CD4-positive, alpha-beta T cell (primary cell): Measurements from ENCODE around the gene SUPT7L. TPM values are rescaled to one million over a fixed set of nuclear protein-coding genes. Genes with fewer than 3 reads are reported as not detected.
A peak's percentile ranks its signal among the peaks of the same experiment; 100 is the strongest.
"Not testable (repeated sequence)": the region's sequence is repeated elsewhere in the genome, so short reads cannot be mapped to it uniquely, and the experiment has no call there.

Source experiments
- ATAC-seq: fragments of 200-7000 bp; cut with Tn5 transposase; one replicate; pipeline ENCODE4 v1.10.0; 2022; ENCODE audit warnings: mild to moderate bottlenecking; ENCODE audit not compliant: poor library complexity
- CTCF ChIA-PET: fragments of 350-600 bp; sonication (Branson Sonifier 250); formaldehyde crosslinking; loops from one replicate; lab custom pipeline; 2021; ENCODE audit warnings: antibody characterized with exemption, inconsistent platforms; lab: Charles Lee
- POLR2A ChIA-PET: fragments of 350-600 bp; sonication (Branson Sonifier 250); formaldehyde crosslinking; loops from one replicate; lab custom pipeline; 2021; ENCODE audit warnings: antibody characterized with exemption, inconsistent platforms; lab: Charles Lee
- DNase-seq, 14 experiments: peaks; one replicate each; pipeline ENCODE4 v3.0.0-alpha.2; 2013 to 2020; ENCODE audit warnings: mixed read lengths in 2 of 14
- H3K27ac ChIP-seq, 2 donors: one replicate each; pipeline versions ENCODE4 v1.5.1 to v1.7.0; 2013; ENCODE audit warnings: low read length in 2 of 2, low read depth in 1 of 2, mild to moderate bottlenecking in 1 of 2
- H3K27me3 ChIP-seq, 2 experiments: 1 replicate in 1 of 2; 2 replicates in 1 of 2; pipeline versions ENCODE4 v1.6.1 to v1.7.0; 2013; ENCODE audit warnings: low read length in 2 of 2, control low read depth in 1 of 2, mild to moderate bottlenecking in 1 of 2, moderate library complexity in 1 of 2; ENCODE audit not compliant: insufficient read depth in 2 of 2, control insufficient read depth in 1 of 2
- H3K36me3 ChIP-seq: one replicate; pipeline ENCODE4 v1.6.1; 2013; ENCODE audit warnings: low read length, control low read depth; ENCODE audit not compliant: insufficient read depth
- H3K4me1 ChIP-seq: one replicate; pipeline ENCODE4 v1.6.1; 2013; ENCODE audit warnings: low read length, control low read depth; ENCODE audit not compliant: insufficient read depth
- H3K4me3 ChIP-seq: one replicate; pipeline ENCODE4 v1.5.1; 2013; ENCODE audit warnings: mild to moderate bottlenecking, low read length, moderate library complexity
- H3K9me3 ChIP-seq, 2 experiments: 1 replicate in 1 of 2; 2 replicates in 1 of 2; pipeline versions ENCODE4 v1.6.1 to v1.7.0; 2013; ENCODE audit warnings: low read length in 2 of 2, mild to moderate bottlenecking in 2 of 2, control low read depth in 1 of 2, moderate library complexity in 1 of 2; ENCODE audit not compliant: control insufficient read depth in 1 of 2, insufficient read depth in 1 of 2
- H3K27ac Mint-ChIP-seq: one replicate; pipeline ENCODE4 v1.8.0; 2020; ENCODE audit warnings: mixed read lengths
- H3K27me3 Mint-ChIP-seq: one replicate; pipeline ENCODE4 v1.8.0; 2021; ENCODE audit warnings: mixed read lengths
- H3K36me3 Mint-ChIP-seq: one replicate; pipeline ENCODE4 v1.8.0; 2021; ENCODE audit warnings: low read depth, mixed read lengths
- H3K4me1 Mint-ChIP-seq: one replicate; pipeline ENCODE4 v1.8.0; 2021; ENCODE audit warnings: low read depth, mixed read lengths
- H3K4me3 Mint-ChIP-seq: one replicate; pipeline ENCODE4 v1.8.0; 2020; ENCODE audit warnings: mild to moderate bottlenecking, mixed read lengths
- H3K9me3 Mint-ChIP-seq: one replicate; pipeline ENCODE4 v1.8.0; 2020; ENCODE audit warnings: mixed read lengths
- intact Hi-C, 2 experiments: fragments of 100-400 bp; cut with DNase I in 1 of 2; cut with micrococcal nuclease in 1 of 2; formaldehyde crosslinking; loops; one replicate each; pipeline versions ENCODE4 v1.15.1 to v1.9.0; 2023 to 2025; cut with DNase I, micrococcal nuclease
- total RNA-seq, 174 experiments: library from RNA in 2 of 174; stranded (reverse) in 2 of 174; gene quantifications; one replicate each; pipeline ENCODE4 v1.2.3 and lab custom pipeline; 2021 to 2026
- TF ChIP-seq, protein P1 (sequence below): fragments of 200-600 bp; IDR thresholded peaks from one replicate; pipeline ENCODE4 v1.8.0; 2022; ENCODE audit warnings: antibody characterized with exemption, mild to moderate bottlenecking

SUPT7L gene
- total RNA-seq, 2 experiments from 2014 or later, result 48.5 to 52.2 TPM

GRCh38 chr2:27628767-27629709 lies 34.4 kb downstream of the SUPT7L start, which contains the start of the genes CCDC121 and GPN1:
CCDC121 (minus strand) TSS chr2:27629012; CDS start chr2:27627799, 1,213 bp downstream.
GPN1 (plus strand) TSS chr2:27629050; CDS start chr2:27629059, 9 bp downstream.
- peak within 1 kb of the TSS; percentile 86 for H3K4me3 ChIP-seq
- POLR2A ChIA-PET, result interaction anchor here (0.6 to 1.9 kb wide), 12 partner anchors 12 to 306 kb away, joined by 3 to 20 read pairs (median 5); partner anchors contain the start of genes BABAM2, GTF3C2, MPV17 and NRBP1
- CTCF ChIA-PET, result interaction anchor here (1.0 to 3.1 kb wide), 4 partner anchors 22 to 200 kb away, joined by 3 to 17 read pairs (median 4); partner anchors contain the start of genes NRBP1, SLC4A1AP and SUPT7L

GRCh38 chr2:27627963-27628766 lies 35.2 kb downstream of the SUPT7L start:
- ATAC-seq, result peak; percentile 17
- intact Hi-C loops, result loop anchor here (2.0 to 10.0 kb wide), 9 partner anchors 35 to 557 kb away; partner anchors contain the start of genes ZNF512 (in 2 of the 2), IFT172 (in 1 of the 2), KRTCAP3 (in 1 of the 2) and OST4 (in 1 of the 2)

More at GRCh38 chr2:27628767-27629709, 34.4 kb downstream of the SUPT7L start, which contains the start of the genes CCDC121 and GPN1:
- H3K4me1 Mint-ChIP-seq, result peaks cover 20% of the 10 kb centered on the region
- intact Hi-C loops, result loop anchor here (2.0 to 10.0 kb wide), 9 partner anchors 34 to 558 kb away; partner anchors contain the start of genes ZNF512 (in 2 of the 2), IFT172 (in 1 of the 2), KRTCAP3 (in 1 of the 2) and OST4 (in 1 of the 2)
- ATAC-seq (peak; percentile 99), DNase-seq (peak; percentile 89 to 97 (median 94))
- Histone ChIP-seq H3K27ac (peak within 1 kb of the TSS; percentile 72 to 78), H3K27me3 (no peaks in the 10 kb centered on the region), H3K4me1 (peaks cover 21% of the 10 kb centered on the region), H3K36me3 (peaks cover 30% of the 10 kb centered on the region), H3K9me3 (no peaks in the 10 kb centered on the region)
- no peaks in the 10 kb centered on the region for H3K9me3 Mint-ChIP-seq
- H3K27me3 Mint-ChIP-seq, result no peaks in the 10 kb centered on the region
- H3K36me3 Mint-ChIP-seq, result peaks cover 41% of the 10 kb centered on the region
- no peak within 1 kb of the TSS for H3K4me3 Mint-ChIP-seq
- H3K27ac Mint-ChIP-seq, result no peak within 1 kb of the TSS
- TF ChIP-seq, protein P1, sequence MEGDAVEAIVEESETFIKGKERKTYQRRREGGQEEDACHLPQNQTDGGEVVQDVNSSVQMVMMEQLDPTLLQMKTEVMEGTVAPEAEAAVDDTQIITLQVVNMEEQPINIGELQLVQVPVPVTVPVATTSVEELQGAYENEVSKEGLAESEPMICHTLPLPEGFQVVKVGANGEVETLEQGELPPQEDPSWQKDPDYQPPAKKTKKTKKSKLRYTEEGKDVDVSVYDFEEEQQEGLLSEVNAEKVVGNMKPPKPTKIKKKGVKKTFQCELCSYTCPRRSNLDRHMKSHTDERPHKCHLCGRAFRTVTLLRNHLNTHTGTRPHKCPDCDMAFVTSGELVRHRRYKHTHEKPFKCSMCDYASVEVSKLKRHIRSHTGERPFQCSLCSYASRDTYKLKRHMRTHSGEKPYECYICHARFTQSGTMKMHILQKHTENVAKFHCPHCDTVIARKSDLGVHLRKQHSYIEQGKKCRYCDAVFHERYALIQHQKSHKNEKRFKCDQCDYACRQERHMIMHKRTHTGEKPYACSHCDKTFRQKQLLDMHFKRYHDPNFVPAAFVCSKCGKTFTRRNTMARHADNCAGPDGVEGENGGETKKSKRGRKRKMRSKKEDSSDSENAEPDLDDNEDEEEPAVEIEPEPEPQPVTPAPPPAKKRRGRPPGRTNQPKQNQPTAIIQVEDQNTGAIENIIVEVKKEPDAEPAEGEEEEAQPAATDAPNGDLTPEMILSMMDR, result no peak

GRCh38 chr2:27626921-27627320 lies 36.5 kb downstream of the SUPT7L start:
- H3K4me3 Mint-ChIP-seq, result peak overlapping the region; percentile 54

More at GRCh38 chr2:27627963-27628766, 35.2 kb downstream of the SUPT7L start:
- CTCF ChIA-PET, result interaction anchor here (1.0 to 3.1 kb wide), 4 partner anchors 23 to 199 kb away, joined by 3 to 17 read pairs (median 4); partner anchors contain the start of genes NRBP1, SLC4A1AP and SUPT7L
- no peaks in the 10 kb centered on the region for H3K9me3 Mint-ChIP-seq
- peaks cover 20% of the 10 kb centered on the region for H3K4me1 Mint-ChIP-seq
- TF ChIP-seq, protein P1, result no peak
- no peaks in the 10 kb centered on the region for H3K27me3 Mint-ChIP-seq
- no peak overlapping the region for H3K4me3 Mint-ChIP-seq
- no peaks in the 10 kb centered on the region for H3K9me3 ChIP-seq
- H3K36me3 ChIP-seq, result peaks cover 33% of the 10 kb centered on the region
- no peaks in the 10 kb centered on the region for H3K27me3 ChIP-seq
- peak overlapping the region; percentile 86 for H3K4me3 ChIP-seq
- H3K27ac Mint-ChIP-seq, result no peak overlapping the region
- H3K27ac ChIP-seq, result peak overlapping the region in 1 of 2 donors; percentile 72
- H3K36me3 Mint-ChIP-seq, result peaks cover 41% of the 10 kb centered on the region
- peak in 3 of 14 experiments; percentile 12 to 53 (median 41) for DNase-seq
- H3K4me1 ChIP-seq, result peaks cover 21% of the 10 kb centered on the region
- POLR2A ChIA-PET, result interaction anchor here (0.6 to 1.9 kb wide), 12 partner anchors 13 to 305 kb away, joined by 3 to 20 read pairs (median 5); partner anchors contain the start of genes BABAM2, GTF3C2, MPV17 and NRBP1

DNA sequence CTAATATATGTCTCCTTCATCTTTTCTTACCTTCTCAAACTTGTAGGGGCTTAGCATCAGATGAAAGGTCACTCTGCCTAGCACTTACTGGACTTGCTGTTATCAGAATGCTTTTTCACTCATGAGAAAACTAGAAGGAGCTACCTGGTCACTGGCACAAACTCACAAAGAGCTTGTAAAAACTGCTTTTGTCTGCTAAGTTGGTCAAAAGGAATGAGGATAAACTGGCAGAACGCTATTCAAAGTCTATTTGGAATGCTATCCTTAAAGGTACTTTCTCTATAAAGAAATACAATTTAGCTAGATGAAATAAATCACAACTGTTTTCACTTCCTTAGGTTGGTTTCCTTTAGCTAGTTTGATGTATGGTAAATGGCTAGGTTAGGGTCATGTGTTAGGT lies 37.1 kb downstream of the SUPT7L start:
- peak overlapping the region; percentile 60 for H3K27ac Mint-ChIP-seq
- H3K27me3 Mint-ChIP-seq, H3K9me3 Mint-ChIP-seq, ATAC-seq, H3K4me3 Mint-ChIP-seq, H3K4me1 Mint-ChIP-seq, CTCF ChIA-PET, POLR2A ChIA-PET, H3K4me3 ChIP-seq, H3K9me3 ChIP-seq, DNase-seq, H3K27me3 ChIP-seq: not testable (repeated sequence)
- H3K36me3 Mint-ChIP-seq, result peaks cover 44% of the 10 kb centered on the region
- Histone ChIP-seq H3K4me1 (peaks cover 21% of the 10 kb centered on the region), H3K36me3 (peaks cover 38% of the 10 kb centered on the region), H3K27ac (peak overlapping the region in 1 of 2 donors; percentile 13)
- intact Hi-C loops, result loop anchor here in 1 of 2 experiments (5.0 to 10.0 kb wide), 5 partner anchors 44 to 262 kb away; partner anchors contain the start of genes KRTCAP3, PPM1G, ZNF512 and ZNF513

More at GRCh38 chr2:27626921-27627320, 36.5 kb downstream of the SUPT7L start:
- peak overlapping the region; percentile 60 for H3K27ac Mint-ChIP-seq
- H3K27me3 ChIP-seq, H3K4me3 ChIP-seq, H3K9me3 Mint-ChIP-seq, H3K9me3 ChIP-seq, POLR2A ChIA-PET, ATAC-seq, H3K27me3 Mint-ChIP-seq, H3K27ac ChIP-seq: not testable (repeated sequence)
- Histone ChIP-seq H3K36me3 (peaks cover 34% of the 10 kb centered on the region), H3K4me1 (peaks cover 21% of the 10 kb centered on the region)
- DNase-seq, result peak in 1 of 14 experiments; percentile 9
- H3K4me1 Mint-ChIP-seq, result peaks cover 14% of the 10 kb centered on the region
- intact Hi-C loops, result loop anchor here in 1 of 2 experiments (5.0 to 10.0 kb wide), 5 partner anchors 45 to 262 kb away; partner anchors contain the start of genes KRTCAP3, PPM1G, ZNF512 and ZNF513
- peaks cover 44% of the 10 kb centered on the region for H3K36me3 Mint-ChIP-seq
- CTCF ChIA-PET, result interaction anchor here (3.1 kb wide), 1 partner anchor 56 kb away, joined by 17 read pairs; no protein-coding TSS in a partner anchor
